H9 (cell line): ENCODE results near the gene PJA2. TPM values are rescaled to one million over a fixed set of nuclear protein-coding genes. Genes with fewer than 3 reads are reported as not detected.

ENCODE experiments used
- DNase-seq: peaks from one replicate; pipeline ENCODE4 v3.0.0-alpha.2; 2017
- H2AFZ ChIP-seq: one replicate; pipeline ENCODE4 v1.6.1; 2013; ENCODE audit warnings: mild to moderate bottlenecking, low read length, control low read depth, moderate library complexity
- H2AK5ac ChIP-seq: 2 replicates; pipeline ENCODE4 v1.6.1; 2013; ENCODE audit warnings: low read length, control low read depth, mixed read lengths; ENCODE audit not compliant: insufficient read length
- H2BK120ac ChIP-seq: one replicate; pipeline ENCODE4 v1.6.1; 2013; ENCODE audit warnings: low read depth, mild to moderate bottlenecking, low read length, control low read depth, inconsistent platforms; ENCODE audit not compliant: poor library complexity, severe bottlenecking
- H2BK12ac ChIP-seq: 2 replicates; pipeline ENCODE4 v1.6.1; 2013; ENCODE audit warnings: low read length, control low read depth, mixed read lengths, low read depth; ENCODE audit not compliant: insufficient read length
- H2BK15ac ChIP-seq: 2 replicates; pipeline ENCODE4 v1.6.1; 2013; ENCODE audit warnings: low read depth, low read length, control low read depth
- H2BK20ac ChIP-seq: one replicate; pipeline ENCODE4 v1.6.1; 2013; ENCODE audit warnings: low read depth, mild to moderate bottlenecking, low read length, control low read depth, inconsistent platforms; ENCODE audit not compliant: poor library complexity, severe bottlenecking
- H2BK5ac ChIP-seq: 2 replicates; pipeline ENCODE4 v1.6.1; 2013; ENCODE audit warnings: low read length, control low read depth, mixed read lengths; ENCODE audit not compliant: insufficient read length
- H3K14ac ChIP-seq: 2 replicates; pipeline ENCODE4 v1.6.1; 2013; ENCODE audit warnings: low read length, control low read depth; ENCODE audit not compliant: insufficient read depth
- H3K18ac ChIP-seq: 2 replicates; pipeline ENCODE4 v1.6.1; 2013; ENCODE audit warnings: low read depth, mild to moderate bottlenecking, mixed read lengths, low read length, control low read depth; ENCODE audit not compliant: insufficient read length
- H3K23ac ChIP-seq: 2 replicates; pipeline ENCODE4 v1.6.1; 2013; ENCODE audit warnings: low read length, control low read depth, mixed read lengths, low read depth; ENCODE audit not compliant: insufficient read length
- H3K23me2 ChIP-seq: 2 replicates; pipeline ENCODE4 v1.6.1; 2013; ENCODE audit warnings: low read depth, mild to moderate bottlenecking, mixed read lengths, low read length, control low read depth; ENCODE audit not compliant: insufficient read length, poor library complexity, severe bottlenecking
- H3K27ac ChIP-seq: 2 replicates; pipeline ENCODE4 v1.5.1; 2013; ENCODE audit warnings: low read length, control low read depth, mixed read lengths, low read depth; ENCODE audit not compliant: insufficient read length
- H3K27me3 ChIP-seq: 2 replicates; pipeline ENCODE4 v1.6.1; 2013; ENCODE audit warnings: low read length, control low read depth, inconsistent platforms; ENCODE audit not compliant: insufficient read depth
- H3K4ac ChIP-seq: 2 replicates; pipeline ENCODE4 v1.6.1; 2013; ENCODE audit warnings: low read depth, mild to moderate bottlenecking, control low read depth, inconsistent platforms, low read length, moderate library complexity
- H3K4me1 ChIP-seq: 2 replicates; pipeline ENCODE4 v1.6.1; 2013; ENCODE audit warnings: low read length, control low read depth, inconsistent platforms; ENCODE audit not compliant: insufficient read depth
- H3K4me2 ChIP-seq: 2 replicates; pipeline ENCODE4 v1.6.1; 2013; ENCODE audit warnings: low read length, control low read depth, mixed read lengths; ENCODE audit not compliant: insufficient read length, insufficient read depth
- H3K56ac ChIP-seq: 2 replicates; pipeline ENCODE4 v1.6.1; 2013; ENCODE audit warnings: low read depth, mild to moderate bottlenecking, mixed read lengths, low read length, control low read depth; ENCODE audit not compliant: insufficient read length
- H3K79me1 ChIP-seq: 2 replicates; pipeline ENCODE4 v1.6.1; 2013; ENCODE audit warnings: low read depth, mild to moderate bottlenecking, moderate library complexity, low read length, control low read depth, inconsistent platforms; ENCODE audit not compliant: insufficient read depth, poor library complexity, severe bottlenecking
- H3K79me2 ChIP-seq: 2 replicates; pipeline ENCODE4 v1.6.1; 2013; ENCODE audit warnings: low read length, control low read depth, inconsistent platforms; ENCODE audit not compliant: insufficient read depth
- H3K9ac ChIP-seq: 2 replicates; pipeline ENCODE4 v1.6.1; 2013; ENCODE audit warnings: low read length, control low read depth, mixed read lengths; ENCODE audit not compliant: insufficient read length; ENCODE audit errors: extremely low read depth
- H3K9me3 ChIP-seq: one replicate; pipeline ENCODE4 v1.6.1; 2013; ENCODE audit warnings: low read depth, low read length, inconsistent platforms; ENCODE audit not compliant: control insufficient read depth
- H3T11ph ChIP-seq: one replicate; pipeline ENCODE4 v1.6.1; 2013; ENCODE audit warnings: mild to moderate bottlenecking, low read length, control low read depth, inconsistent platforms
- H4K20me1 ChIP-seq: one replicate; pipeline ENCODE4 v1.6.1; 2013; ENCODE audit not compliant: control insufficient read depth, insufficient read length, insufficient read depth
- H4K5ac ChIP-seq: 2 replicates; pipeline ENCODE4 v1.6.1; 2013; ENCODE audit warnings: low read depth, mild to moderate bottlenecking, mixed read lengths, low read length, control low read depth; ENCODE audit not compliant: insufficient read length
- H4K8ac ChIP-seq: replicated peaks from 2 replicates; pipeline ENCODE4 v1.6.1; 2013; ENCODE audit warnings: low read length, control low read depth, mixed read lengths, low read depth; ENCODE audit not compliant: insufficient read length
- H4K91ac ChIP-seq: 2 replicates; pipeline ENCODE4 v1.6.1; 2013; ENCODE audit warnings: low read depth, mild to moderate bottlenecking, moderate library complexity, mixed read lengths, low read length, control low read depth; ENCODE audit not compliant: insufficient read length
- H3K27ac Mint-ChIP-seq, 3 experiments: 2 replicates in 2 of 3; 3 replicates in 1 of 3; pipeline ENCODE4 v1.8.0; 2020 to 2021; ENCODE audit warnings: mixed read lengths in 3 of 3, mild to moderate bottlenecking in 1 of 3, moderate library complexity in 1 of 3
- H3K27me3 Mint-ChIP-seq: 2 replicates; pipeline ENCODE4 v1.8.0; 2021; ENCODE audit warnings: low read depth, mild to moderate bottlenecking, moderate library complexity, mixed read lengths
- H3K36me3 Mint-ChIP-seq, 3 experiments: 2 replicates in 2 of 3; 3 replicates in 1 of 3; pipeline ENCODE4 v1.8.0; 2020 to 2021; ENCODE audit warnings: low read depth in 3 of 3, mixed read lengths in 3 of 3; ENCODE audit not compliant: insufficient read depth in 1 of 3
- H3K4me1 Mint-ChIP-seq, 2 experiments: 2 replicates each; pipeline ENCODE4 v1.8.0; 2020; ENCODE audit warnings: mixed read lengths in 2 of 2
- H3K4me3 Mint-ChIP-seq, 2 experiments: 2 replicates in 1 of 2; 3 replicates in 1 of 2; pipeline ENCODE4 v1.8.0; 2020 to 2021; ENCODE audit warnings: mild to moderate bottlenecking in 2 of 2, mixed read lengths in 2 of 2, moderate library complexity in 1 of 2
- H3K9me3 Mint-ChIP-seq, 2 experiments: 2 replicates in 1 of 2; 3 replicates in 1 of 2; pipeline ENCODE4 v1.8.0; 2020; ENCODE audit warnings: mild to moderate bottlenecking in 2 of 2, mixed read lengths in 2 of 2, moderate library complexity in 1 of 2
- CTCF ChIP-seq: fragments of 200-600 bp; sonication (generic); conservative IDR thresholded peaks from 3 replicates; pipeline ENCODE4 v1.8.0; 2021; ENCODE audit warnings: antibody characterized with exemption, mild to moderate bottlenecking
- WGBS: extraction: QIAGEN DNeasy Blood & Tissue Kit; methylation state at CpG from one replicate; pipeline ENCODE4 v1.1.7; 2013; ENCODE audit warnings: missing lambda C conversion rate, low lambda C conversion rate, mixed read lengths; ENCODE audit not compliant: insufficient read length; ENCODE audit errors: extremely low coverage; 5-methylcytosine and 5-hydroxymethylcytosine counted together
- total RNA-seq: library from RNA; stranded (reverse); gene quantifications from 2 replicates; pipeline ENCODE4 v1.2.1, GENCODE V29; 2021

Gene PJA2
- total RNA-seq, 1 experiment from 2014 or later: 41.5 TPM

GRCh38 chr5:109340351-109340750 is 69.4 kb downstream of the PJA2 start:
- no peak overlapping the region for H3K56ac ChIP-seq
- no peak for DNase-seq
- no peaks in the 10 kb centered on the region for H3K27me3 ChIP-seq
- H3K23ac ChIP-seq: no peak overlapping the region
- H3K4me2 ChIP-seq: no peak overlapping the region
- no peak overlapping the region for H3K4ac ChIP-seq
- no peaks in the 10 kb centered on the region for H3K79me1 ChIP-seq
- H3K4me1 Mint-ChIP-seq: no peaks in the 10 kb centered on the region
- no peak overlapping the region for H2BK120ac ChIP-seq
- TF ChIP-seq CTCF: no peak
- no peaks in the 10 kb centered on the region for H3K27me3 Mint-ChIP-seq
- H3K4me1 ChIP-seq: no peaks in the 10 kb centered on the region
- H3K14ac ChIP-seq: no peak overlapping the region
- H2AFZ ChIP-seq: no peak overlapping the region
- H3K9ac ChIP-seq: no peak overlapping the region
- H3K18ac ChIP-seq: no peak overlapping the region
- H2BK20ac ChIP-seq: no peak overlapping the region
- no peak overlapping the region for H4K91ac ChIP-seq
- no peak overlapping the region for H3T11ph ChIP-seq
- no peak overlapping the region for H3K4me3 Mint-ChIP-seq
- no peak overlapping the region for H3K27ac Mint-ChIP-seq
- H4K20me1 ChIP-seq: no peaks in the 10 kb centered on the region
- H4K8ac ChIP-seq: no peak overlapping the region
- no peak overlapping the region for H2BK5ac ChIP-seq
- no peak overlapping the region for H3K27ac ChIP-seq
- H3K79me2 ChIP-seq: no peaks in the 10 kb centered on the region
- H3K36me3 Mint-ChIP-seq: peaks cover 14 to 38% (median 28%) of the 10 kb centered on the region in 3 experiments
- WGBS: no CpG with 5 or more reads among the region's 5 CpGs
- no peak overlapping the region for H4K5ac ChIP-seq
- no peak overlapping the region for H2BK12ac ChIP-seq
- H3K9me3 ChIP-seq: no peaks in the 10 kb centered on the region
- no peak overlapping the region for H2BK15ac ChIP-seq
- no peak overlapping the region for H2AK5ac ChIP-seq
- no peaks in the 10 kb centered on the region for H3K23me2 ChIP-seq
- H3K9me3 Mint-ChIP-seq: peaks cover 4 to 5% of the 10 kb centered on the region in 2 experiments
